A673 (cell line): ENCODE measurements around the gene IL15RA.

ENCODE experiments used
- CTCF ChIP-seq: fragments of 300-800, 200-600 bp; sonication (generic); conservative IDR thresholded peaks from 2 replicates; pipeline ENCODE4 v1.5.1; 2017; ENCODE audit warnings: low read depth, mild to moderate bottlenecking, antibody characterized with exemption, low read length, moderate library complexity, mixed read lengths
- EZH2 ChIP-seq: fragments of 200-600 bp; sonication (generic); IDR thresholded peaks from 2 replicates; pipeline ENCODE4 v1.6.1; 2017; ENCODE audit warnings: borderline replicate concordance, low read depth, mild to moderate bottlenecking, mixed read lengths, antibody characterized with exemption, low read length; ENCODE audit not compliant: poor library complexity, severe bottlenecking

- TF ChIP-seq CTCF, result no peak
- TF ChIP-seq EZH2, result no peak
Measured at GRCh38 chr10:5951721-5952407, 25.5 kb downstream of the IL15RA start.
